HUES6 (cell line): ENCODE measurements around the gene ATP2A3.

Experiments used
- H3K27ac ChIP-seq: 2 replicates; pipeline ENCODE4 v1.7.0; 2013; ENCODE audit warnings: low read depth, mild to moderate bottlenecking, low read length, inconsistent platforms
- H3K27me3 ChIP-seq: 2 replicates; pipeline ENCODE4 v1.6.1; 2013; ENCODE audit warnings: low read length; ENCODE audit not compliant: control insufficient read depth, insufficient read depth
- H3K36me3 ChIP-seq: 2 replicates; pipeline ENCODE4 v1.6.1; 2013; ENCODE audit warnings: low read length; ENCODE audit not compliant: control insufficient read depth, insufficient read depth
- H3K4me1 ChIP-seq: 2 replicates; pipeline ENCODE4 v1.6.1; 2013; ENCODE audit warnings: low read length; ENCODE audit not compliant: control insufficient read depth, insufficient read depth
- H3K4me3 ChIP-seq: 2 replicates; pipeline ENCODE4 v1.5.1; 2013; ENCODE audit warnings: low read depth, low read length
- H3K9ac ChIP-seq: one replicate; pipeline ENCODE4 v1.6.1; 2013; ENCODE audit warnings: mild to moderate bottlenecking, low read length
- H3K9me3 ChIP-seq: 2 replicates; pipeline ENCODE4 v1.6.1; 2013; ENCODE audit warnings: low read depth, low read length; ENCODE audit not compliant: control insufficient read depth, insufficient read depth

Gene ATP2A3

GRCh38 chr17:3990386-3991127, 26.3 kb upstream of the ATP2A3 start:
- Histone ChIP-seq H3K9me3 (peaks cover 3% of the 10 kb centered on the region; the same call in 1 of the 2 replicates), H3K27me3 (no peaks in the 10 kb centered on the region), H3K9ac (no peak overlapping the region), H3K36me3 (no peaks in the 10 kb centered on the region), H3K4me1 (0 out of 2 replicates have a peak, but pooled peaks cover 3% of the 10 kb centered on the region), H3K27ac (no peak overlapping the region), H3K4me3 (no peak overlapping the region)

GRCh38 chr17:3989041-3989886, 25.0 kb upstream of the ATP2A3 start:
- Histone ChIP-seq H3K4me1 (0 out of 2 replicates have a peak, but pooled peaks cover 3% of the 10 kb centered on the region), H3K9me3 (0 out of 2 replicates have a peak, but pooled peaks cover 3% of the 10 kb centered on the region), H3K27me3 (no peaks in the 10 kb centered on the region), H3K9ac (no peak overlapping the region), H3K36me3 (no peaks in the 10 kb centered on the region), H3K4me3 (no peak overlapping the region), H3K27ac (no peak overlapping the region)

GRCh38 chr17:3988297-3989040, 24.2 kb upstream of the ATP2A3 start:
- H3K9ac ChIP-seq: no peak overlapping the region
- 0 out of 2 replicates have a peak, but pooled peaks cover 3% of the 10 kb centered on the region for H3K9me3 ChIP-seq
- H3K27ac ChIP-seq: no peak overlapping the region
- H3K27me3 ChIP-seq: no peaks in the 10 kb centered on the region
- peaks cover 8% of the 10 kb centered on the region; the same call in 1 of the 2 replicates for H3K4me1 ChIP-seq
- no peak overlapping the region for H3K4me3 ChIP-seq
- no peaks in the 10 kb centered on the region for H3K36me3 ChIP-seq

DNA sequence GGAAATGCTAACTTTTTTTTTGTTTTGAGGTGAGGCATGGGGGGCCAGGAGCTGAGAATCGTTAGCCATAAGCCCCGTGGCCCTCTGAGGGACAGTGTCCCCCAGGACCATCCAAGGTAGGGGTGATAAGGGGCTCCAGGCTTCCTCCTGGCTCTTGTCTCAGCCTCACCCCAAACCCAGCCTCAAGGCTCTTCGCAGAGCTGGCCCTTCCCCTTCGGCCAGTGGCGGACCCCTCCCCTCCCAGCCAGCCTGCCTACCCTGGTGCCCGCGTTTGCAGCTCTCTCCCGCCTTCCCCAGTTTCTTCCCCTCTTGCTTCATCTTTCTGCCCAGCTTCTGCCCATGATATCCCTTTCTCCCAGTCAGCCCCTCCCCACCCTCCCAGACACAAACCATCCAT, 22.7 kb upstream of the ATP2A3 start:
- Histone ChIP-seq H3K27ac (no peak overlapping the region), H3K36me3 (no peaks in the 10 kb centered on the region), H3K9ac (no peak overlapping the region), H3K9me3 (0 out of 2 replicates have a peak, but pooled peaks cover 3% of the 10 kb centered on the region), H3K4me3 (no peak overlapping the region), H3K4me1 (peaks cover 13% of the 10 kb centered on the region), H3K27me3 (no peaks in the 10 kb centered on the region)

- peaks cover 18% of the 10 kb centered on the region for H3K4me1 ChIP-seq
- H3K9me3 ChIP-seq: 0 out of 2 replicates have a peak, but pooled peaks cover 3% of the 10 kb centered on the region
- no peak overlapping the region for H3K4me3 ChIP-seq
- H3K36me3 ChIP-seq: no peaks in the 10 kb centered on the region
- no peak overlapping the region for H3K27ac ChIP-seq
- no peak overlapping the region for H3K9ac ChIP-seq
- H3K27me3 ChIP-seq: no peaks in the 10 kb centered on the region
These were observed 22.2 kb upstream of the ATP2A3 start for GRCh38 chr17:3986270-3986938.

- Histone ChIP-seq H3K27ac (no peak overlapping the region), H3K4me3 (no peak overlapping the region), H3K36me3 (no peaks in the 10 kb centered on the region), H3K4me1 (peaks cover 22% of the 10 kb centered on the region), H3K27me3 (no peaks in the 10 kb centered on the region), H3K9ac (no peak overlapping the region), H3K9me3 (0 out of 2 replicates have a peak, but pooled peaks cover 3% of the 10 kb centered on the region)
These were observed 21.6 kb upstream of the ATP2A3 start for GRCh38 chr17:3985846-3986245.

DNA sequence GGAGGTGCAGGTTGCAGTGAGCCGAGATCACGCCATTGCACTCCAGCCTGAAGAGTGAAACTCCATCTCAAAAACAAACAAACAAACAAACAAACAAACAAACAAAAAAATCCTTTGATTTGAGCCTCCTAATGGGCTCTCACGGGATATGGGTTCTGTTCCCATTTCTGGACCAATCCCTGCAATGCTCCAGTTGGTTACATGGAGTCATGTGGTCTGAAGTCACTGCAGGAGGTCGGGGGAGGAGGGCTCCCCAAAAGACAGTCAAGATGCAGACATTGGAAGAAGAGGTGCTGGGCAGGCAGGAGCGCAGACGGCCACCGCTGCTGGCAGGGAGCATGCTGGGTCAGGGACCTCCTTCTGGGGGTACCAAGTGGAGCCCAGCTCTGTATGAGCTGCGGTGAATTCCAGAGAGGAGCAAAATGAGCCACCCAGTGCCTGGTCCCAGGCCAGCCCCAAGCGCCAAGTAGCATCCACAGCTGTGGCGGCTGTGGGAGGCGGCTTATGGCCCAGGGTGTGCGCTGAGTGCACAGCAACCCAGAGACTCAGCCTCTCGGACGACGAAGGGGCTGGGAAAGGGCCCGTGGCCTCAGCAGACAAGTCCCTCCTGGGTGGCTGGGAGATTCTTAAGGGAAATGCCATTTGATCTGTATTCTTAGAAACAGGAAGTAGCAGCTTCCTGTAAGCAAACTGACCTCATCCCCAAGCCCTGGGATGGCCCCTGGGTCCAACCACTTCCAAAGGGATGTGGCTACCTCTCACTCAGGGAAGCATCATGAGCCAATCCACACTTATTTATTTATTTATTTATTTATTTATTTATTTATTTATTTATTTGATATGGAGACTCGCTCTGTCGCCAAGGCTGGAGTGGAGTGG, 19.6 kb upstream of the ATP2A3 start:
- Histone ChIP-seq H3K36me3 (no peaks in the 10 kb centered on the region), H3K9ac (no peak overlapping the region), H3K27me3 (no peaks in the 10 kb centered on the region), H3K4me1 (peaks cover 30% of the 10 kb centered on the region), H3K27ac (no peak overlapping the region), H3K9me3 (0 out of 2 replicates have a peak, but pooled peaks cover 3% of the 10 kb centered on the region), H3K4me3 (no peak overlapping the region)

DNA sequence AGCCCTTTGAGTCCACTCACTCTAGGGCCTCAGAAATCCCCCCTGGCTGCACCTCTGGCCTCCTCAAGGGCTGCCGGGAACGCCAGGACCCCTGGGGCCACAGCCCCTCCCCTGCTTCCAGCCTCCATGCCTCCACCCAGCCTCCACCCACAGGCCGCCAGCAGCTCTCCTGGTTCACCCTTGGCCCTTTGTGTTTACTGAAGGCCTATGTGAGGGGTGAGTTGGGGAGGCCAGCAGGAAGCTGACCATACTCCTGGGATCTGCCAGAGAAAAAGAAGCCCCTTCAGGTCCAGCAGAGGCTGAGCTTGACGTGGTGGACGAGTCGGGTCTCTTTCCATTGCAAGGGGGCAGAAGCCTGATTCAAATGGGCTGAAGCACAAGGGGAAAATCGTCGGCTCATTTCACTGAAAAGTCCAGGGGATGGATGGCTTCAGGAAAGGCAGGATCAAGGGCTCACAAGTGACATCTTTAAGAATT, 18.3 kb upstream of the ATP2A3 start:
- no peak overlapping the region for H3K9ac ChIP-seq
- no peak overlapping the region for H3K4me3 ChIP-seq
- peaks cover 32% of the 10 kb centered on the region for H3K4me1 ChIP-seq
- 0 out of 2 replicates have a peak, but pooled peaks cover 3% of the 10 kb centered on the region for H3K9me3 ChIP-seq
- H3K27ac ChIP-seq: no peak overlapping the region
- H3K27me3 ChIP-seq: no peaks in the 10 kb centered on the region
- no peaks in the 10 kb centered on the region for H3K36me3 ChIP-seq

DNA sequence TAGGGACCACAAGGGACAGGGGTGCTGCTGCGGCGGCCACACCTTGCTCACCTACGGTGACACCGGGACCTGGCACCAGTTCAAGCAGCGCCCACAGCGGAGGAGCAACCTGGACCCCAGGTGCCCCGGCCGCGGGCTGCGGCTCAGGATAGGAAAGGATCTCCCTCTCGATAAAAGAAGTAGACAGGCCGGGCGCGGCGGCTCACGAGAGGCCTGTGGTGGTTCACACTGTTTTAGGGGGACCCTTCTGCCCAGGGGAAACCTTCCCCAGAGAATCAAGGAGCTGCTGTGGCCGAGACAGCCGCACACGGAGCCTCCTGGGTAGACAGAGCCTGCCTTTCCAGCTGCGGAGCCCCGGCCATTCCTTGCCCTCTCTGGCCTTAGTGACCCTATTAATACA, 17.9 kb upstream of the ATP2A3 start:
- no peak overlapping the region for H3K27ac ChIP-seq
- peaks cover 36% of the 10 kb centered on the region for H3K4me1 ChIP-seq
- H3K9ac ChIP-seq: no peak overlapping the region
- no peak overlapping the region; the same call in 1 of the 2 replicates for H3K4me3 ChIP-seq
- no peaks in the 10 kb centered on the region for H3K36me3 ChIP-seq
- no peaks in the 10 kb centered on the region for H3K27me3 ChIP-seq
- H3K9me3 ChIP-seq: 0 out of 2 replicates have a peak, but pooled peaks cover 3% of the 10 kb centered on the region
